ENCODE measurements around the gene PDZK1IP1. TPM values are rescaled to one million over a fixed set of nuclear protein-coding genes. Genes with fewer than 3 reads are reported as not detected.

Gene PDZK1IP1
- total RNA-seq, 4 donors from 2014 or later: 121 to 267 (median 125) TPM

DNA sequence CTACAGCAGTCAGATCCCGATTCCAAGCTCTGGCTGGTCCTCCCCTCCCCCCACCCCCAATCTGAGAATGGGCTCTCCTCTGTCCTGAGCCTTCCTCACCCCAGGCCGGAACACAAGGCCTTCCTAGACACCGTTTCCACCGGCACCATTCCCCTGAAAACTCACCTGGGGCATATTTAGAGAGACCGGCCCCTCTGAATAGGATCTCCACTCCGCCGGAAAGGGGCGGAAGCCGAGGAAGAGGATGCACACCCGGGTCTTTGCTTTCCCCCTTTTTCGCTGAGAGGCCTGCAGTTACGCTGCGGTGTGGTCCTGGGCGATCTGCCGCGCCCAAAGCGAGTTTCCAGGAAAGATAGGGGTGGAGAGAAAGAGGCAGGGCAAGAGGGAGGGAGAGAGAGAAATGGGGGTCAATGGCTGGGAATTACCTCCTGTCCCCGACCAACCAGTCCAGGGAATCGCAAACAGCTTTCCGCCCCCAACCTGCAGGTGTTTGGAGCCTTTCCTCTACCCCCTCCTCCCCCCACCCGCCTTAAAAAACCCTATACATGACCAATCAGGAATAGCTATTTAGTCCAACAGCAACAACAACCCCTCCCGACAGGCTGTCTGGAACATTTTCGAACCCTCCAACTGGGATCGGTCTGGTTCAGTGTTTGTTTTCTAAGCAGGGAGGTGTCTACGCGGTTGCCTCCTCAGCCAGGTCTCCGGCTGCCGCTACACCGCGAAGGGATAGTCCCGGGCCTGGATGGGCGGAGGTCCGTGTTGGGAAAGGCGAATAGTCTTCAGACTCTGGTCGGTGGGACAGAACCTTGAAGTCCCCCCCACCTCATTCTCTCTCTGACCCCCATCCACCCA, 39.4 kb upstream of the PDZK1IP1 start:
- 23 to 29% methylated on average over 35 of the region's 35 CpGs for WGBS, 2 donors
- peak in 1 of 2 donors; percentile 86 for DNase-seq (ENCODE audit: low spot score in 2 of 2)
- TF ChIP-seq, protein P1, sequence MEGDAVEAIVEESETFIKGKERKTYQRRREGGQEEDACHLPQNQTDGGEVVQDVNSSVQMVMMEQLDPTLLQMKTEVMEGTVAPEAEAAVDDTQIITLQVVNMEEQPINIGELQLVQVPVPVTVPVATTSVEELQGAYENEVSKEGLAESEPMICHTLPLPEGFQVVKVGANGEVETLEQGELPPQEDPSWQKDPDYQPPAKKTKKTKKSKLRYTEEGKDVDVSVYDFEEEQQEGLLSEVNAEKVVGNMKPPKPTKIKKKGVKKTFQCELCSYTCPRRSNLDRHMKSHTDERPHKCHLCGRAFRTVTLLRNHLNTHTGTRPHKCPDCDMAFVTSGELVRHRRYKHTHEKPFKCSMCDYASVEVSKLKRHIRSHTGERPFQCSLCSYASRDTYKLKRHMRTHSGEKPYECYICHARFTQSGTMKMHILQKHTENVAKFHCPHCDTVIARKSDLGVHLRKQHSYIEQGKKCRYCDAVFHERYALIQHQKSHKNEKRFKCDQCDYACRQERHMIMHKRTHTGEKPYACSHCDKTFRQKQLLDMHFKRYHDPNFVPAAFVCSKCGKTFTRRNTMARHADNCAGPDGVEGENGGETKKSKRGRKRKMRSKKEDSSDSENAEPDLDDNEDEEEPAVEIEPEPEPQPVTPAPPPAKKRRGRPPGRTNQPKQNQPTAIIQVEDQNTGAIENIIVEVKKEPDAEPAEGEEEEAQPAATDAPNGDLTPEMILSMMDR (IDR thresholded peaks at IDR 0.05): no peak
- intact Hi-C loops (cut with DNase I; ENCODE audit: low total_unique reads): no loop called here
- no peak overlapping the region for H3K4me3 ChIP-seq (ENCODE audit: low read depth, poor library complexity, severe bottlenecking)

DNA sequence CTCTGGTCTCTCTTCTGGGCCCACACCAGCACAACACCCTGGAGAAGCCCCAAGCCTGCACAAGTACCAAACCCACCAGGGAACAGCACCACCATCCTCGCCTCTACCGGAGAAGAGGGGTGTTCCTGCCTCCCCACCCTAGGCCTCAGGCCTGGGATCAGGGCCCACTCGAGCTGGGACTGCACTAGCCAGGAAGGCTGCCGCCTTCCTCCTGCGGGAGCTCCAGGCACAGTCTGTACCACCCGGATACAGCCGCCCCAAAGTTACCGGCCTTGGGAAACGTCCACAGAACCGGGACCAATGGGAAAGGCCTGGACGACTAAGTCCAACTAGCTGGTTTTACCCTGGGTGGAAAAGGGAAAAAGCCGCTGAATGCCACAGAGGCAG, 38.8 kb upstream of the PDZK1IP1 start:
- intact Hi-C loops (cut with DNase I; ENCODE audit: low total_unique reads): no loop called here
- TF ChIP-seq, protein P1 (IDR thresholded peaks at IDR 0.05): no peak
- TF ChIP-seq POLR2A (IDR thresholded peaks at IDR 0.05): no peak
- peak in 1 of 2 donors; percentile 85 for DNase-seq (ENCODE audit: low spot score in 2 of 2)
- H3K4me3 ChIP-seq (ENCODE audit: low read depth, poor library complexity, severe bottlenecking): no peak overlapping the region
- WGBS, 2 donors: 55 to 68% methylated on average over 12 of the region's 12 CpGs

DNA sequence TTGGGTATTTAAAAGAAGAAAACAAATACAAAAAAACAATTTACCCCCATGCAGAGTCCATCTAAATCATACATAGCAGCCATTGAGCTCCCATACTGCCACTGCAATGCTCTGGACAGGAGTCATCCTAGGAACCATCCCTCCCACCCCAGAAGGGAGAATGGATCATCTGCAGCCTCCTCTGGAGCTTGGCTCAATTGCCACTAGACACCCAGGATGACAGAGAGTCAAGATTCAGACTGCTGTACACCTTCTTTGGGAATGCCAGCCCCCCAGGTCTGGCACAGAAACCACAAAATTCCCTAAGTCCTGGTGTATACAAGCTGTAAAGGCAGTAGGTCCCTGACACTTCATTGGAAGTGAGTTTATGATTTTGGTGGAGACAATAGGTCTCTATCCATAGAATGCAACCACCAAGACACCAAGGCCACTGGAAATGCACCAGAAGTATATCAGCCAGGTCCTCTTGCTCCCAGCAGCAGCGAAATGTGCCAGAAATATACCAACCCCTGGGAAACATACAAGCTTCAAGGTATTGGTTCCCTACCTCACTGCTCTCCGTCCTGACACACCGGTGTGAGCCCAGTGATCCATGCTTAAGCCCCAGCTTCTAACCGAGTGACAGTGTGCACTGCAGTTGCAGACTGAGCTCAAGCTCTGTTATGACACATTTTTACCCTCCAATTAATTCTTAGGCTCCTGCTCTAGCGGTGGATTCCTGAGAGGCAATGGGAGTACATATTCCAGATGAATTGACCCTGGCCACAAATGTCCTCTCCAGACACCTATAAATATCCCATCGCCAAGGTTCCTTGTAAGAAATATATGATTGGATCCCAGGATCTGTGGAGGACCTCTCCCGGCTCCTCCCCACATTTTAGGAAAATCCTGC, 37.8 kb upstream of the PDZK1IP1 start:
- TF ChIP-seq POLR2A (IDR thresholded peaks at IDR 0.05): no peak
- TF ChIP-seq, protein P1 (IDR thresholded peaks at IDR 0.05): no peak
- intact Hi-C loops (cut with DNase I; ENCODE audit: low total_unique reads): no loop called here
- H3K4me3 ChIP-seq (ENCODE audit: low read depth, poor library complexity, severe bottlenecking): no peak overlapping the region
- DNase-seq (ENCODE audit: low spot score in 2 of 2): peak in 1 of 2 donors; percentile 45
- 55 to 60% methylated on average over 7 of the region's 7 CpGs for WGBS, 2 donors

DNA sequence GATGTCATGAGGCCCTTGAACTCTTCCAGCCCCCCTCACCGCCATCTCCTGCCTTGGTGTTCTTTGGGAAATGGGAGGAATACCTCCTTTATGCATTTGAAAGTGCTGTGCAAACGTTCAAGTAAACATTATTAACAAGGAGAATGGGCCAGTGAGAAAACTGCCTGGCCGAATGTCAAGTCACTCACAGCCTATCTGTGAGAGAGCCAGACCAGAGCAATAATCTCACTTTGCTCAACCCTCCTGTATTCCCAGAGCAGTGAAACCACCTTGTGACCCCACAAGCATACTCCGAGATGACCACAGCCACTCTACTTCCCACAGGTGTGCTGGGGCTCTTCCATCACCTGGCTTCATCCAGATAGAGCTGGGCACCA, 37.0 kb upstream of the PDZK1IP1 start:
- no peak for DNase-seq (ENCODE audit: low spot score in 2 of 2)
- intact Hi-C loops (cut with DNase I; ENCODE audit: low total_unique reads): no loop called here
- TF ChIP-seq, protein P1 (IDR thresholded peaks at IDR 0.05): no peak
- no peak for TF ChIP-seq POLR2A (IDR thresholded peaks at IDR 0.05)
- no peak overlapping the region for H3K4me3 ChIP-seq (ENCODE audit: low read depth, poor library complexity, severe bottlenecking)
- WGBS, 2 donors: 65 to 81% methylated on average over 4 of the region's 4 CpGs

DNA sequence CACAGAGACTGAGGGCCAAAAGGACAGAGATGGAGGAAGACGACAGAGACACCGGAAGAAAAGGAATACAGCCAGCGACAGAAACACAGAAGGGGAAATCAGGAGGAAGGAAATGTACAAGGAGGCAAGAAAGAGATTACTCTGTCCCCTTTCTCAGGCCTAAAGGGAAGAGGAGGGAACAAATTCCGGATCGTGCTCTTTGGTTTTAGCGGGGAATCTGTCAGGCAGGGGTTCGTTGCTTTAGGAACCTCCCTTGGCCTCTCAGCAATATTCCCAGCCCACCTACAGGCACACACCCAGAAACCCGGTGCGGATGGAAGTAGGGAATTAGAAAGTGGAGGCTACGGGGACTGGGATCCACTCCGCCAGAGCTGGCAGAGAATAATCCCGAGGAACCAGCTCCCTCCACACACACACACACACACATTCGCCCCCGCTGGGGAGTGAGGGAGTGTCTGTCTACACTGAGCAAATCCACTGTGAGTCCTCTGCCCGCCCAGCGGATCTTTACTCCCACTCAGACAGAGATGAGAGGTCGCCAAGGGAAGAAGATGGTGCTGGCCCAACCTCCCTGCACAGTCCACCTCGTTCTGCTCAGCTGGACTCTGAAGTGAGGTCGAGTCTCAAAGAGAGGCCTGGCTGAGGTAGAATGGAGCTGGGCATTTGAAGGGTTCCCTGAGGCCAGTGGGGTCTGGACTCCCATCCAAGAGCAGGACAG, 36.4 kb upstream of the PDZK1IP1 start:
- DNase-seq (ENCODE audit: low spot score in 2 of 2): peak in 1 of 2 donors; percentile 78
- no peak for TF ChIP-seq POLR2A (IDR thresholded peaks at IDR 0.05)
- no peak overlapping the region for H3K4me3 ChIP-seq (ENCODE audit: low read depth, poor library complexity, severe bottlenecking)
- 22 to 29% methylated on average over 15 to 19 of the region's 19 CpGs for WGBS, 2 donors
- intact Hi-C loops (cut with DNase I; ENCODE audit: low total_unique reads): no loop called here

All from lower leg skin (tissue), 4 donors.